Measurements from ENCODE around the gene EPX.

Gene EPX

GRCh38 chr17:58229881-58230280 lies 37.4 kb downstream of the EPX start:
- no peak for DNase-seq

- no peak for DNase-seq
Observed at GRCh38 chr17:58231641-58232040, 39.1 kb downstream of the EPX start.

- no peak for DNase-seq
Observed at GRCh38 chr17:58232707-58233156, 40.2 kb downstream of the EPX start.

- no peak for DNase-seq
Observed at GRCh38 chr17:58233543-58233942, 41.0 kb downstream of the EPX start.

GRCh38 chr17:58234512-58234911 lies 42.0 kb downstream of the EPX start:
- no peak for DNase-seq

- no peak for DNase-seq
Observed at GRCh38 chr17:58235821-58236220, 43.3 kb downstream of the EPX start.

GRCh38 chr17:58236394-58236793 lies 43.9 kb downstream of the EPX start:
- no peak for DNase-seq

GRCh38 chr17:58238147-58238634 lies 45.7 kb downstream of the EPX start, which contains the start of gene LPO:
LPO (plus strand) TSS chr17:58238584; CDS start chr17:58242980, 4,396 bp downstream.
- no peak for DNase-seq

- no peak for DNase-seq
Observed at GRCh38 chr17:58239987-58240386, 47.5 kb downstream of the EPX start.

GRCh38 chr17:58242171-58242784 lies 49.8 kb downstream of the EPX start:
- no peak for DNase-seq

- no peak for DNase-seq
Observed at GRCh38 chr17:58244963-58245362, 52.4 kb downstream of the EPX start.

GRCh38 chr17:58245428-58246103 lies 53.0 kb downstream of the EPX start:
- DNase-seq, result no peak

- DNase-seq, result no peak
Observed at GRCh38 chr17:58246104-58246740, 53.7 kb downstream of the EPX start.

- DNase-seq, result no peak
Observed at GRCh38 chr17:58246781-58247180, 54.3 kb downstream of the EPX start.

GRCh38 chr17:58247511-58248363 lies 55.2 kb downstream of the EPX start:
- DNase-seq, result no peak

GRCh38 chr17:58248955-58249269 lies 56.4 kb downstream of the EPX start:
- DNase-seq, result no peak

GRCh38 chr17:58249270-58250133 lies 57.0 kb downstream of the EPX start:
- peak; percentile 36 for DNase-seq

- no peak for DNase-seq
Observed at GRCh38 chr17:58250344-58251011, 58.0 kb downstream of the EPX start.

GRCh38 chr17:58252141-58252540 lies 59.6 kb downstream of the EPX start:
- DNase-seq, result no peak

- DNase-seq, result no peak
Observed at GRCh38 chr17:58253082-58253481, 60.6 kb downstream of the EPX start.
